Testis (tissue), 3 donors: ENCODE measurements around the gene TMEM178B. TPM values are rescaled to one million over a fixed set of nuclear protein-coding genes. Genes with fewer than 3 reads are reported as not detected.

ENCODE experiments used
- DNase-seq: peaks from one replicate; pipeline ENCODE4 v3.0.0-alpha.2; 2019
- H3K27ac ChIP-seq, 2 donors: fragments of 200-600 bp; sonication (generic); one replicate each; pipeline ENCODE4 v1.5.1; 2019
- H3K27me3 ChIP-seq: fragments of 200-600 bp; sonication (generic); one replicate; pipeline ENCODE4 v1.5.1; 2019
- H3K36me3 ChIP-seq: fragments of 200-600 bp; sonication (generic); one replicate; pipeline ENCODE4 v1.5.1; 2017; ENCODE audit warnings: low read depth; ENCODE audit errors: missing control alignments
- H3K4me1 ChIP-seq: fragments of 200-600 bp; sonication (generic); one replicate; pipeline ENCODE4 v1.5.1; 2019
- H3K4me3 ChIP-seq, 2 donors: fragments of 200-600 bp; sonication (generic); one replicate each; pipeline ENCODE4 v1.5.1; 2017 to 2019
- H3K9me3 ChIP-seq: fragments of 200-600 bp; sonication (generic); one replicate; pipeline ENCODE4 v1.5.1; 2017
- CTCF ChIP-seq, 3 experiments: fragments of 450-650 bp in 2 of 3; fragments of 200-600 bp in 1 of 3; sonication (generic) in 1 of 3; IDR thresholded peaks; one replicate each; pipeline ENCODE4 v1.5.1; 2016 to 2019; ENCODE audit warnings: antibody characterized with exemption in 3 of 3, mild to moderate bottlenecking in 2 of 3, moderate library complexity in 1 of 3
- POLR2A ChIP-seq: fragments of 450-650 bp; IDR thresholded peaks from one replicate; pipeline ENCODE4 v1.6.1; 2017; ENCODE audit warnings: antibody characterized with exemption, mild to moderate bottlenecking, moderate library complexity
- WGBS, 2 donors: methylation state at CpG; one replicate each; pipeline ENCODE4 v1.1.5; 2018; 5-methylcytosine and 5-hydroxymethylcytosine counted together
- intact Hi-C: fragments of 100-400 bp; cut with DNase I; formaldehyde crosslinking; loops from one replicate; pipeline ENCODE4 v1.15.1; 2023; ENCODE audit warnings: low total_unique reads
- polyA plus RNA-seq: library from polyadenylated mRNA; stranded (reverse); fragments of 350-450 nt; fragmentation: Illumina TruSeq; extraction: RNeasy Lipid Tissue Mini Kit (QIAGEN cat#74804); gene quantifications from one replicate; pipeline ENCODE4 v1.2.3, GENCODE V29; 2014; ENCODE audit warnings: low read depth, low replicate concordance; ENCODE audit not compliant: insufficient read depth
- total RNA-seq, 2 donors: library from RNA; depleted of rRNA; stranded (reverse); fragments of >200 nt; gene quantifications; one replicate each; pipeline ENCODE4 v1.2.3, GENCODE V29; 2016

Gene TMEM178B
- total and polyA plus RNA-seq, 3 donors from 2014 or later, result 1.7 to 7.2 (median 2.0) TPM

DNA sequence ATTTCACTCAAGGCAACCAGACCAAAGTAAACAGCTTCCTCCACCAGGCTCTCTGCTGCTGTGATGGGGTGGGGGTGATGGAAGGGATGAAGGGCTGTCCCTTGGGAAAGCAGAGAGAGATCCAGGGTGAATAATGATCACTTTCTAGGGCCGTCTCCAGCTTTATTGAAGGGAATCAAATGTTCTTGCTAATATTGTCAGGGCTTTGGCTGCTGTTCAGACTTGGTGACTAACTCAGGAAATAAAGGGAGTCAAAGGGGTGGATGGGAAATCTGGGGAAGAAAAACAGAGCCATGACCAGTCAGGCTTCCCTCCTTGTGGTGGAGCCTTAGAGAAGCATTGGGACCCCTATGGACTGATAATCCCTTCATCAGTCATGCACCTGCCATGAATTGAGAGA lies 281.2 kb downstream of the TMEM178B start:
- DNase-seq, result no peak
- Histone ChIP-seq H3K4me3 (no peak overlapping the region), H3K36me3 (no peaks in the 10 kb centered on the region), H3K4me1 (no peaks in the 10 kb centered on the region), H3K27me3 (no peaks in the 10 kb centered on the region), H3K27ac (no peak overlapping the region), H3K9me3 (no peaks in the 10 kb centered on the region)
- WGBS, 2 donors, result 38 to 42% methylated on average over 1 of the region's 1 CpG
- TF ChIP-seq CTCF (IDR thresholded peaks at IDR 0.05) (no peak), POLR2A (no peak)
- intact Hi-C loops, result no loop called here

GRCh38 chr7:141356161-141356560 lies 282.3 kb downstream of the TMEM178B start:
- no peaks in the 10 kb centered on the region for H3K36me3 ChIP-seq
- no peak for DNase-seq
- no peaks in the 10 kb centered on the region for H3K4me1 ChIP-seq
- TF ChIP-seq POLR2A (no peak), CTCF (IDR thresholded peaks at IDR 0.05) (no peak)
- H3K27ac ChIP-seq, result no peak overlapping the region
- H3K4me3 ChIP-seq, result no peak overlapping the region
- H3K27me3 ChIP-seq, result no peaks in the 10 kb centered on the region
- intact Hi-C loops, result no loop called here
- WGBS, 2 donors, result 61 to 81% methylated on average over 3 of the region's 3 CpGs
- H3K9me3 ChIP-seq, result no peaks in the 10 kb centered on the region

DNA sequence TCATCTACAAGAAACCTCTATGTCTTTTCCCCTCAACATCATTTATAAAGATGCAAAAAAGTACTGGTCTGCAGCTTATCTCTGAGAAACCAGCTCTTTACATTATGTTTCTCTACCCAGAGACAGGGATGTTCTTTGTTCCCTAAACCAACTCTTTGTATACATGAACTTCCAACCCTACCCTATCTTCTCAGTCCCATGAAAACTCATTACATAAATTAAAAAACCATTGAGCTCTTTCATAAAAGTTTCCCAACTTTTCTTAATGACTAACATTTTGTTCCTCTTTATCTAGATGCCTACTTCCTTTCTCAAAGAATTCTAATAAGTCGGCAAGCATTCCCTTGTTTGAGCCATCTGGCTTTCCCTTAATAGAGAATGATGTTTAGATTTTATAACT lies 284.5 kb downstream of the TMEM178B start:
- Histone ChIP-seq H3K4me3 (no peak overlapping the region), H3K4me1 (no peaks in the 10 kb centered on the region), H3K27me3 (no peaks in the 10 kb centered on the region), H3K36me3 (no peaks in the 10 kb centered on the region), H3K9me3 (no peaks in the 10 kb centered on the region), H3K27ac (no peak overlapping the region)
- no peak for DNase-seq
- intact Hi-C loops, result no loop called here
- WGBS, 2 donors, result 47 to 71% methylated on average over 1 of the region's 1 CpG
- no peak for TF ChIP-seq POLR2A

DNA sequence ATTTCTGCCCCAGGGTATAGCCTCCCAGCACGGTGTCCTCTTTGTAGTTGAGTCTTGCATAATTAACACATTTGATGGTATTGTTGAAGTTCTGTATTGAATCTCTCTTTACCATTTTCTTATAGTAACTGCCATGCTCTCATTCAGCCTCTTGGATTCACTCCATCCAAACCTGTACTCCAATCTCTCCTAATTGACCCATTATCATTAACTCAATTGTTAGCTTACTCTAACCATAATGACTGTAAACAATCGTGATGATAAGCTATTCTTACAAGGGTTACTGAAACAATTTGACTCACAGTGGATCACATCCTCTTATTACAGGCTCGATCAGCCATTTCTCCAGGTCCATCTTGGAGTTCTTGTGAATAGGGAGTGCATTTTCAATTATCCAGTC lies 285.4 kb downstream of the TMEM178B start:
- TF ChIP-seq POLR2A (no peak), CTCF (IDR thresholded peaks at IDR 0.05) (no peak)
- Histone ChIP-seq H3K4me3 (no peak overlapping the region), H3K27me3 (no peaks in the 10 kb centered on the region), H3K27ac (no peak overlapping the region), H3K9me3 (no peaks in the 10 kb centered on the region), H3K36me3 (no peaks in the 10 kb centered on the region), H3K4me1 (no peaks in the 10 kb centered on the region)
- 82 to 85% methylated on average over 3 of the region's 3 CpGs for WGBS, 2 donors
- intact Hi-C loops, result no loop called here
- DNase-seq, result no peak

DNA sequence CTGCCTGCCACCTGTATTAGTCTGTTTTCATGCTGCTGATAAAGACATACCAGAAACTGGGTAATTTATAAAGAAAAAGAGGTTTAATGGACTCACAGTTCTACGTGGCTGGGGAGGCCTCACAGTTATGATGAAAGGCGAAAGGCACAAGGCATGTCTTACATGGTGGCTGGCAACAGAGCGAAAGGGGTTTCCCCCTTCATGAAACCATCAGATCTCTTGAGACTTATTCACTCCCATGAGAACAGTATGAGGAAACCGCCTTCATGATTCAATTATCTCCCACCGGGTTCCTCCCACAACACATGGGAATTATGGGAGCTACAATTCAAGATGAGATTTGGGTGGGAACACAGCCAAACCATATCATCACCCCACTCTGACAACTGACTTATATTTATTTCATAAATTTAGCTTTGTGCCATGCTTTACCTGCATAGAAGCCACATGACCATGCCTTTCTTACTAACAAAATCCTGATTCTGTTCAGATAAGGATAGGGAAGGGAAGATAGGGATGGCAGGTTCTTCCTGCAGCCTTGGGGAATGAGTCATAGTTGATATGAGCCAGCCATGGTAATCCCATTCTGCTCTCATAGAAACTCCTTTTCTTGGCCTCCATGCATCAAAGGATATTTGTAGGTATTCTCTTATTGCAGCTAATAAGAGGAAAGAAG lies 286.0 kb downstream of the TMEM178B start:
- no peaks in the 10 kb centered on the region for H3K27me3 ChIP-seq
- 87 to 91% methylated on average over 5 of the region's 5 CpGs for WGBS, 2 donors
- no peak overlapping the region for H3K27ac ChIP-seq
- no peaks in the 10 kb centered on the region for H3K36me3 ChIP-seq
- H3K4me3 ChIP-seq, result no peak overlapping the region
- no peak for DNase-seq
- H3K9me3 ChIP-seq, result no peaks in the 10 kb centered on the region
- no peak for TF ChIP-seq POLR2A
- no peak for TF ChIP-seq CTCF (IDR thresholded peaks at IDR 0.05)
- H3K4me1 ChIP-seq, result no peaks in the 10 kb centered on the region
- intact Hi-C loops, result no loop called here
